Activated T-cell treated with anti-CD3 and anti-CD28 coated beads, Interleukin-2, amount 50 U/mL, for 4 hours (primary cell): ENCODE measurements around the gene VWA7. TPM values are rescaled to one million over a fixed set of nuclear protein-coding genes. Genes with fewer than 3 reads are reported as not detected.
"Not testable (repeated sequence)": the region's sequence is repeated elsewhere in the genome, so short reads cannot be mapped to it uniquely, and the experiment has no call there.

ENCODE experiments used
- ATAC-seq, 2 donors: fragments of 200-7000 bp; cut with Tn5 transposase; one replicate each; pipeline ENCODE4 v1.10.0; 2021
- DNase-seq: peaks from one replicate; pipeline ENCODE4 v3.0.0-alpha.2; 2020
- H3K27me3 Mint-ChIP-seq: one replicate; pipeline ENCODE4 v1.8.0; 2021; ENCODE audit warnings: low read depth, mixed read lengths
- H3K36me3 Mint-ChIP-seq: one replicate; pipeline ENCODE4 v1.8.0; 2022; ENCODE audit warnings: mixed read lengths; ENCODE audit not compliant: insufficient read depth
- H3K4me1 Mint-ChIP-seq: one replicate; pipeline ENCODE4 v1.8.0; 2021; ENCODE audit warnings: low read depth, mixed read lengths
- H3K4me3 Mint-ChIP-seq: one replicate; pipeline ENCODE4 v1.8.0; 2021; ENCODE audit warnings: mild to moderate bottlenecking, moderate library complexity, mixed read lengths
- H3K9me3 Mint-ChIP-seq: one replicate; pipeline ENCODE4 v1.8.0; 2021; ENCODE audit warnings: mixed read lengths
- total RNA-seq, 3 donors: library from RNA; stranded (reverse); gene quantifications; one replicate each; pipeline ENCODE4 v1.2.1, GENCODE V29; 2021

VWA7 gene
- 1 to 10 TPM; 1.4 TPM for total RNA-seq

GRCh38 chr6:31776989-31777666 is at the start of gene VWA7:
TSS of gene VWA7 (minus strand) at chr6:31777328. CDS start at chr6:31776779, 549 bp downstream.
- DNase-seq, result peak; percentile 77
- ATAC-seq, result peak; percentile 84 to 91
- no peaks in the 10 kb centered on the region for H3K9me3 Mint-ChIP-seq
- peak within 1 kb of the TSS; percentile 21 for H3K4me3 Mint-ChIP-seq
- peaks cover 7% of the 10 kb centered on the region for H3K36me3 Mint-ChIP-seq
- H3K27me3 Mint-ChIP-seq, result no peaks in the 10 kb centered on the region
- peaks cover 32% of the 10 kb centered on the region for H3K4me1 Mint-ChIP-seq

GRCh38 chr6:31826793-31827285 is 49.7 kb upstream of the VWA7 start:
- Mint-ChIP-seq H3K9me3 (no peaks in the 10 kb centered on the region), H3K4me1 (peaks cover 50% of the 10 kb centered on the region), H3K36me3 (peaks cover 2% of the 10 kb centered on the region), H3K4me3 (peak overlapping the region; percentile 83), H3K27me3 (no peaks in the 10 kb centered on the region)
- DNase-seq (no peak), ATAC-seq (peak; percentile 8 to 19)

GRCh38 chr6:31825553-31825952 is 48.4 kb upstream of the VWA7 start:
- peaks cover 50% of the 10 kb centered on the region for H3K4me1 Mint-ChIP-seq
- no peak for ATAC-seq
- DNase-seq, result no peak
- peaks cover 2% of the 10 kb centered on the region for H3K36me3 Mint-ChIP-seq
- no peaks in the 10 kb centered on the region for H3K27me3 Mint-ChIP-seq
- no peak overlapping the region for H3K4me3 Mint-ChIP-seq
- H3K9me3 Mint-ChIP-seq, result no peaks in the 10 kb centered on the region

- not testable (repeated sequence) for H3K27me3 Mint-ChIP-seq, DNase-seq, H3K9me3 Mint-ChIP-seq, ATAC-seq, H3K4me3 Mint-ChIP-seq, H3K36me3 Mint-ChIP-seq
- peaks cover 54% of the 10 kb centered on the region for H3K4me1 Mint-ChIP-seq
Measured at GRCh38 chr6:31823592-31824196, 46.6 kb upstream of the VWA7 start.

- Mint-ChIP-seq H3K27me3 (no peaks in the 10 kb centered on the region), H3K4me3 (peak overlapping the region; percentile 94), H3K36me3 (no peaks in the 10 kb centered on the region), H3K9me3 (no peaks in the 10 kb centered on the region), H3K4me1 (peaks cover 67% of the 10 kb centered on the region)
- peak; percentile 46 for DNase-seq
- peak; percentile 38 to 42 for ATAC-seq
Measured at GRCh38 chr6:31822036-31822821, 45.1 kb upstream of the VWA7 start.

GRCh38 chr6:31821301-31822035 is 44.3 kb upstream of the VWA7 start:
- H3K4me1 Mint-ChIP-seq, result peaks cover 60% of the 10 kb centered on the region
- H3K4me3 Mint-ChIP-seq, result peak overlapping the region; percentile 94
- H3K36me3 Mint-ChIP-seq, result no peaks in the 10 kb centered on the region
- DNase-seq (peak; percentile 48), ATAC-seq (peak; percentile 31 to 42)
- no peaks in the 10 kb centered on the region for H3K9me3 Mint-ChIP-seq
- no peaks in the 10 kb centered on the region for H3K27me3 Mint-ChIP-seq

GRCh38 chr6:31820399-31820798 is 43.3 kb upstream of the VWA7 start:
- not testable (repeated sequence) for H3K27me3 Mint-ChIP-seq, H3K36me3 Mint-ChIP-seq, H3K9me3 Mint-ChIP-seq, DNase-seq, ATAC-seq
- H3K4me1 Mint-ChIP-seq, result peaks cover 55% of the 10 kb centered on the region
- H3K4me3 Mint-ChIP-seq, result peak overlapping the region; percentile 94

GRCh38 chr6:31819871-31820299 is 42.8 kb upstream of the VWA7 start:
- H3K4me1 Mint-ChIP-seq, result peaks cover 53% of the 10 kb centered on the region
- H3K9me3 Mint-ChIP-seq, result no peaks in the 10 kb centered on the region
- H3K36me3 Mint-ChIP-seq, result no peaks in the 10 kb centered on the region
- DNase-seq, result no peak
- peak overlapping the region; percentile 30 for H3K4me3 Mint-ChIP-seq
- H3K27me3 Mint-ChIP-seq, result no peaks in the 10 kb centered on the region
- no peak for ATAC-seq

GRCh38 chr6:31817929-31818511 is 40.9 kb upstream of the VWA7 start:
- not testable (repeated sequence) for H3K36me3 Mint-ChIP-seq, DNase-seq, ATAC-seq, H3K27me3 Mint-ChIP-seq, H3K9me3 Mint-ChIP-seq
- H3K4me3 Mint-ChIP-seq, result peak overlapping the region; percentile 88
- H3K4me1 Mint-ChIP-seq, result peaks cover 59% of the 10 kb centered on the region

- not testable (repeated sequence) for DNase-seq, H3K9me3 Mint-ChIP-seq, H3K27me3 Mint-ChIP-seq, H3K36me3 Mint-ChIP-seq
- Mint-ChIP-seq H3K4me3 (peak overlapping the region; percentile 88), H3K4me1 (peaks cover 59% of the 10 kb centered on the region)
- ATAC-seq, result peak; percentile 22 to 24
Measured at GRCh38 chr6:31817133-31817928, 40.2 kb upstream of the VWA7 start.

GRCh38 chr6:31815025-31815838 is 38.1 kb upstream of the VWA7 start, which contains the start of the genes HSPA1A and HSPA1L:
TSS of gene HSPA1A (plus strand) at chr6:31815543. CDS start at chr6:31815757, 214 bp downstream.
TSS of gene HSPA1L (minus strand) at chr6:31815283. CDS start at chr6:31811972, 3,311 bp downstream.
- Mint-ChIP-seq H3K36me3 (peaks cover 9% of the 10 kb centered on the region), H3K4me1 (peaks cover 61% of the 10 kb centered on the region), H3K27me3 (no peaks in the 10 kb centered on the region), H3K9me3 (no peaks in the 10 kb centered on the region), H3K4me3 (peak within 1 kb of the TSS; percentile 86)
- ATAC-seq (peak; percentile 19 to 23), DNase-seq (peak; percentile 43)

GRCh38 chr6:31814677-31815024 is 37.5 kb upstream of the VWA7 start:
- no peaks in the 10 kb centered on the region for H3K27me3 Mint-ChIP-seq
- DNase-seq (peak; percentile 50), ATAC-seq (peak; percentile 29 to 42)
- peaks cover 12% of the 10 kb centered on the region for H3K36me3 Mint-ChIP-seq
- H3K4me3 Mint-ChIP-seq, result peak overlapping the region; percentile 86
- no peaks in the 10 kb centered on the region for H3K9me3 Mint-ChIP-seq
- H3K4me1 Mint-ChIP-seq, result peaks cover 60% of the 10 kb centered on the region
